ENCODE results near the gene PDE4D. TPM values are rescaled to one million over a fixed set of nuclear protein-coding genes. Genes with fewer than 3 reads are reported as not detected.

Gene PDE4D
- total RNA-seq, 1 donor from 2014 or later, result 50.0 TPM

DNA sequence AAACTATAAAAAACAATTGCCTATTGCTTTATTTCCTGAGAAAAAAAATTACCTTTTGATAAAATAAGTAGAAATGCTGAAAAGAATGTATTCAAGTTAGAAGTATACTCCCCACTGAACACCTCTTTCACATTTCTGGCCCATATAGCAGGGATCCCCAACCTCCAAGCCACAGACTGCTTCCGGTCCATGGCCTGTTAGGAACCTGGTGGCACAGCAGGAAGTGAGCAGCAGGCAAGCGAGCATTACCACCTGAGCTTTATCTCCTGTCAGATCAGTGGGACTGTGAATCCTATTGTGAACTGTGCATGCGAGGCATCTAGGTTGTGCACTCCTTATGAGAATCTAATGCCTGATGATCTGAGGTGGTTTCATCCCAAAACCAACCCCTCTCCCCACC lies 746.8 kb downstream of the PDE4D start:
- H3K27me3 Mint-ChIP-seq, result no peaks in the 10 kb centered on the region
- DNase-seq (ENCODE audit: extremely low spot score, unreplicated experiment), result no peak
- peaks cover 6% of the 10 kb centered on the region for H3K9me3 Mint-ChIP-seq
- H3K27ac Mint-ChIP-seq, result no peak overlapping the region
- TF ChIP-seq, protein P1, sequence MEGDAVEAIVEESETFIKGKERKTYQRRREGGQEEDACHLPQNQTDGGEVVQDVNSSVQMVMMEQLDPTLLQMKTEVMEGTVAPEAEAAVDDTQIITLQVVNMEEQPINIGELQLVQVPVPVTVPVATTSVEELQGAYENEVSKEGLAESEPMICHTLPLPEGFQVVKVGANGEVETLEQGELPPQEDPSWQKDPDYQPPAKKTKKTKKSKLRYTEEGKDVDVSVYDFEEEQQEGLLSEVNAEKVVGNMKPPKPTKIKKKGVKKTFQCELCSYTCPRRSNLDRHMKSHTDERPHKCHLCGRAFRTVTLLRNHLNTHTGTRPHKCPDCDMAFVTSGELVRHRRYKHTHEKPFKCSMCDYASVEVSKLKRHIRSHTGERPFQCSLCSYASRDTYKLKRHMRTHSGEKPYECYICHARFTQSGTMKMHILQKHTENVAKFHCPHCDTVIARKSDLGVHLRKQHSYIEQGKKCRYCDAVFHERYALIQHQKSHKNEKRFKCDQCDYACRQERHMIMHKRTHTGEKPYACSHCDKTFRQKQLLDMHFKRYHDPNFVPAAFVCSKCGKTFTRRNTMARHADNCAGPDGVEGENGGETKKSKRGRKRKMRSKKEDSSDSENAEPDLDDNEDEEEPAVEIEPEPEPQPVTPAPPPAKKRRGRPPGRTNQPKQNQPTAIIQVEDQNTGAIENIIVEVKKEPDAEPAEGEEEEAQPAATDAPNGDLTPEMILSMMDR (conservative IDR thresholded peaks at IDR 0.05), result no peak
- H3K36me3 Mint-ChIP-seq, result peaks cover 3% of the 10 kb centered on the region
- H3K4me3 Mint-ChIP-seq, result no peak overlapping the region
- H3K4me1 Mint-ChIP-seq (ENCODE audit: unreplicated experiment), result peaks cover 8% of the 10 kb centered on the region

DNA sequence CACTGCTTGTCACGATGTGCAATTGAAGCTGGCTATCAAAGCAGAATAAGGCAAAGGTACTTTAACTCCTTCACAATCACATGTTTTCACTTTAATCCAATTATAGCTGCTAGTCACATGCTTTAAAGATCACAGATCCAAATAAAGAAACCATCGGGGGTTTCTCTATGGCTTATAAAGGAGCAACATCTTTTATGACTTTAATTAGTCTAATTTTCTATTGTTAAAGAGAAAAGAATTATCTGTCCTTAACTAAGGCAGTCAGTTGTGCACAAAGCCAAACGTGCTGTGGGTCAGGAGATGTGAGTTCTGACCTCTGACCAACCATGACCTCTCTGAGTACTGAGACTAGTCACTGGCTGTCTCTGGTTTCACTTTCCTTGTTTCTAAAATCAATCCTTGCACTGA lies 749.6 kb downstream of the PDE4D start:
- Mint-ChIP-seq H3K4me3 (no peak overlapping the region), H3K36me3 (peaks cover 6% of the 10 kb centered on the region), H3K27ac (no peak overlapping the region), H3K9me3 (no peaks in the 10 kb centered on the region), H3K27me3 (no peaks in the 10 kb centered on the region), H3K4me1 (ENCODE audit: unreplicated experiment) (no peaks in the 10 kb centered on the region)
- TF ChIP-seq, protein P1 (conservative IDR thresholded peaks at IDR 0.05), result no peak
- DNase-seq (ENCODE audit: extremely low spot score, unreplicated experiment), result no peak

DNA sequence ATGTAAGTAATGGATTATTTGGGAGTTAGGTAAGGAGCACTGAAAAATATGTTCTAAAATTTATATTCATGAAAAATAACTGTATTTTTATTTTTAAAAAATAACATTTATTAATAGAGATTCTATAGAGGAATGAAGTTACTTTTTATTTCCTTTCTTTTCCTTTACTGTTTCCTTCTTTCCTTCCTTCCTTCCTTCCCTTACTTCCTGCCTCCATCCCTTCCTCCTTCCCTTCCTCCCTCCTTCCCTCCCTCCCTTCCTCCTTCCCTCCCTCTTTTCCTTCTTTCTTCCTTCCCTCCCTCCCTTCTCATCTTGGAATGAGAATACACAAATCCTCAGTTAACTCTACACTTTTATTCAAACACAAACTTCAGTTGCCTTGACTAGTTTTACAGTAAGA lies 750.6 kb downstream of the PDE4D start:
- Mint-ChIP-seq H3K27me3 (no peaks in the 10 kb centered on the region), H3K4me3 (no peak overlapping the region), H3K9me3 (no peaks in the 10 kb centered on the region), H3K36me3 (peaks cover 9% of the 10 kb centered on the region), H3K4me1 (ENCODE audit: unreplicated experiment) (no peaks in the 10 kb centered on the region), H3K27ac (no peak overlapping the region)
- DNase-seq (ENCODE audit: extremely low spot score, unreplicated experiment), result no peak
- TF ChIP-seq, protein P1 (conservative IDR thresholded peaks at IDR 0.05), result no peak

DNA sequence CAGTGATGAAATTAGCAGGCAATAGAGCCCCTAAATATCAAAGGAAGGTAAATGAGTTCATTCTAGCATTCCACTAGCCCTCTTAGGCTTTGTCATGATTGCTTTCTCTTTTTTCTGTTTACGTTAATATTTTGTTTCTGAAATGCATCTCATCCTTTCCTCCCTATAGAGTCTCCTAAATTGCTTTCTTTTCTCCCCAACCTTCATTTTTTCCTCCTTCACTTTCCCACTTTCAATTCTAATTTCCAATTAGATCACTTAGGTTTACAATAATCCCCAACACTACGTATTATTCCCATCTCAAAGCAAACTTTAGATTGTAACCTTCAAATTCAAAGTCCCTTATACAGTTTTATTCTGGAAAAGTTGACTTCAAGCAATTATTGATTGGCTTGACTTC lies 751.4 kb downstream of the PDE4D start:
- no peak overlapping the region for H3K27ac Mint-ChIP-seq
- H3K27me3 Mint-ChIP-seq, result no peaks in the 10 kb centered on the region
- no peak for DNase-seq (ENCODE audit: extremely low spot score, unreplicated experiment)
- TF ChIP-seq, protein P1 (conservative IDR thresholded peaks at IDR 0.05), result no peak
- no peaks in the 10 kb centered on the region for H3K9me3 Mint-ChIP-seq
- no peak overlapping the region for H3K4me3 Mint-ChIP-seq
- peaks cover 7% of the 10 kb centered on the region for H3K36me3 Mint-ChIP-seq
- peaks cover 2% of the 10 kb centered on the region for H3K4me1 Mint-ChIP-seq (ENCODE audit: unreplicated experiment)

DNA sequence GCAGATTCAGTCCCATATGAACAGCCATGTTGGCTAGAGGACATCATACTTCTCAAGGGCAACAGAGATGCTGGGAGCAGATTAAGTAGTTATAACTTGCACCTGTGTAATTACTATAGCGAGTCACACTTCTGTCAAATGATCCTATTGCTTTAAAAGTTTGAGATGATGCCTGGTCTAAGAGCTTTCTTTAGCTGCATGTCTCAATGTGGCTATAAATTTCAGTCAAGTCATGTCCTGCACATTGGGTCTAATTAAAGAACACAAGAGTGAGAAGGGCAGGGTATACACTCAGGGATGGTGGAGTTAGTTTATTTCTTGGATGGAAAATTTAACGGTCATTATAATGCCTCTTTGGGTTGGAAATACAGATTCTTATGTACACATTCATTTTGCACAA lies 753.4 kb downstream of the PDE4D start:
- TF ChIP-seq, protein P1 (conservative IDR thresholded peaks at IDR 0.05), result no peak
- Mint-ChIP-seq H3K27me3 (no peaks in the 10 kb centered on the region), H3K36me3 (peaks cover 9% of the 10 kb centered on the region), H3K9me3 (no peaks in the 10 kb centered on the region), H3K4me3 (no peak overlapping the region), H3K27ac (no peak overlapping the region), H3K4me1 (ENCODE audit: unreplicated experiment) (peaks cover 9% of the 10 kb centered on the region)
- no peak for DNase-seq (ENCODE audit: extremely low spot score, unreplicated experiment)

DNA sequence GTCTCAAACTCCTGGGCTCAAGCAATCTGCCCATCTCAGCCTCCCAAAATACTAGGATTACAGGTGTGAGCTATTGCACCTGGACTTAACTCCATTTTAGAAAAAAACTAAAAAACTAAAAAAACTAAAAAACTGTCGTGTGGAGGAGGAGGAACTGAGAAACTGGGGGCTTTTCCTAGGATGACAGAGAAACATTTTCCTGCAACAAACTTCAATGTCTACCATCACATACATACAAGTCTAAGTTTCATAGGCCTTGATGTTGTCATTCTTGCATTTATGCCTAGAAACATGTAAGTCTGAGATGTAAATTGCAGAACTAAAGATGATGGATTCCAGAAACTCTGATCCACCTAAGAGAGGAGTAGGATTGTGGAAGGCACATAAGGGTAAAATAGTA lies 753.8 kb downstream of the PDE4D start:
- Mint-ChIP-seq H3K4me3 (no peak overlapping the region), H3K4me1 (ENCODE audit: unreplicated experiment) (peaks cover 13% of the 10 kb centered on the region), H3K27me3 (no peaks in the 10 kb centered on the region), H3K9me3 (no peaks in the 10 kb centered on the region), H3K27ac (no peak overlapping the region), H3K36me3 (peaks cover 9% of the 10 kb centered on the region)
- TF ChIP-seq, protein P1 (conservative IDR thresholded peaks at IDR 0.05), result no peak
- no peak for DNase-seq (ENCODE audit: extremely low spot score, unreplicated experiment)

Data from type B pancreatic cell (in vitro differentiated cells).